Measurements from ENCODE around the gene SCN1A. TPM values are rescaled to one million over a fixed set of nuclear protein-coding genes. Genes with fewer than 3 reads are reported as not detected.

SCN1A gene
- total RNA-seq, 1 donor from 2014 or later: 0.26 TPM

DNA sequence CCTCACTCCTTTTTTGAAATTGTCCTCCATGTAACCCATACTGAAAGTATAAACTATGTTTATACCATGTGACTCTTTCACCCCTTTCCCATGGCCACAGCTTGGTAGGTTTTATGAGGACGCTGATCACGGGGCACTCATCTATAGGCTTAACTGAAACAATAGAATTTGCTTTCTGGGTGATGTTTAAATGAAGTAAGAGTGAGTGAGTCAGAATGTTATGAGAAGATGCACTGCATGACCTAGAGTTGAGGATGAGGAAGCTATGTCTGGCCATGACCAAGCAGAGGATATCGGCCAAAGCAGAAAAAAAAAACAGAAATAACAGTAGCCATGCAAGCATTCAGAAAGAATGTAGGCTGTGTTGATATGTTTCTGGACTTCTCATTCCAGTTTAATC is 34.9 kb downstream of the SCN1A start:
- DNase-seq (ENCODE audit: low spot score, unreplicated experiment): no peak
- H3K4me3 Mint-ChIP-seq (ENCODE audit: low read depth): no peak overlapping the region
- peaks cover 5% of the 10 kb centered on the region for H3K4me1 Mint-ChIP-seq (ENCODE audit: low read depth)
- H3K36me3 Mint-ChIP-seq (ENCODE audit: insufficient read depth): no peaks in the 10 kb centered on the region
- no peak overlapping the region for H3K27ac Mint-ChIP-seq
- H3K27me3 Mint-ChIP-seq: no peaks in the 10 kb centered on the region
- H3K9me3 Mint-ChIP-seq (ENCODE audit: low read depth): no peaks in the 10 kb centered on the region
- TF ChIP-seq, protein P1, sequence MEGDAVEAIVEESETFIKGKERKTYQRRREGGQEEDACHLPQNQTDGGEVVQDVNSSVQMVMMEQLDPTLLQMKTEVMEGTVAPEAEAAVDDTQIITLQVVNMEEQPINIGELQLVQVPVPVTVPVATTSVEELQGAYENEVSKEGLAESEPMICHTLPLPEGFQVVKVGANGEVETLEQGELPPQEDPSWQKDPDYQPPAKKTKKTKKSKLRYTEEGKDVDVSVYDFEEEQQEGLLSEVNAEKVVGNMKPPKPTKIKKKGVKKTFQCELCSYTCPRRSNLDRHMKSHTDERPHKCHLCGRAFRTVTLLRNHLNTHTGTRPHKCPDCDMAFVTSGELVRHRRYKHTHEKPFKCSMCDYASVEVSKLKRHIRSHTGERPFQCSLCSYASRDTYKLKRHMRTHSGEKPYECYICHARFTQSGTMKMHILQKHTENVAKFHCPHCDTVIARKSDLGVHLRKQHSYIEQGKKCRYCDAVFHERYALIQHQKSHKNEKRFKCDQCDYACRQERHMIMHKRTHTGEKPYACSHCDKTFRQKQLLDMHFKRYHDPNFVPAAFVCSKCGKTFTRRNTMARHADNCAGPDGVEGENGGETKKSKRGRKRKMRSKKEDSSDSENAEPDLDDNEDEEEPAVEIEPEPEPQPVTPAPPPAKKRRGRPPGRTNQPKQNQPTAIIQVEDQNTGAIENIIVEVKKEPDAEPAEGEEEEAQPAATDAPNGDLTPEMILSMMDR (IDR thresholded peaks at IDR 0.05; ENCODE audit: unreplicated experiment): no peak

DNA sequence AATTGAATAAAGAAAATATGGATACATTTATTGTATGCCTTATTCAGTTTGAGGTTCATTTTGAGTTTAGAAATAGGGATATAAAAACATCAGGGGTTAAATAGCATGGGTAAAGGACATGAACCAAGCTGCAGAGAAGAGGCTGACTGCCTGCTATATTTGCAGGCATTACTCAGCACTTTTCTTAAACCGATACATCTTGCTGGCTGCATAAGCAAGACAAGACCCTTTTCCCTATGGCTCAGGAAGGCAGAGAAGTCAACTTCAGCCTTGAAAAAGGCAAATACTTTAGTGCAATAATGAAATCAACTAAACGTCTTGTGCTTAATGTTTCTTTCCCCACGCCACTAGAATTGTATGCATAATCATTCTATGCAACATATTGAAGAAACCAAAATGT is 36.4 kb downstream of the SCN1A start:
- Mint-ChIP-seq H3K27me3 (no peaks in the 10 kb centered on the region), H3K4me1 (ENCODE audit: low read depth) (peaks cover 5% of the 10 kb centered on the region), H3K4me3 (ENCODE audit: low read depth) (no peak overlapping the region), H3K9me3 (ENCODE audit: low read depth) (no peaks in the 10 kb centered on the region), H3K36me3 (ENCODE audit: insufficient read depth) (no peaks in the 10 kb centered on the region), H3K27ac (no peak overlapping the region)
- TF ChIP-seq, protein P1 (IDR thresholded peaks at IDR 0.05; ENCODE audit: unreplicated experiment): no peak
- DNase-seq (ENCODE audit: low spot score, unreplicated experiment): no peak

DNA sequence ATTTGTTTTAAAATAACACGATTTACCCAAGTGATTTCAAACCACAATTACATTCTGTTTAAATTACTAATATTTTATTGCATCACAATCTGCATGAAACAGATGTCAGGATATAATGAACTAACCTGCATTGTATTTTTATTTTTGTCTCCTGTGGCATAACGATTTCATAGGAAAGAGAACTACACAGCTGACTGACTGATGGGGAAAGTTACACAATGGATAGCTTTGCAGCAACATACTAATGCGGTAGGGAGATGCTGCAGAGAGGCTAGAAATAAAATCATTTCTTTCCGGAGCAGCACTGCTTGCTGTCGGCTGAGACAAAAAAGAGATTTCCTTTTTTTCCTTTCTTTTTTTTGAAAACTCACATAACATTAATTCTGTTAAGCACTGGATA is 36.9 kb downstream of the SCN1A start:
- Mint-ChIP-seq H3K4me1 (ENCODE audit: low read depth) (peaks cover 5% of the 10 kb centered on the region), H3K27ac (no peak overlapping the region), H3K9me3 (ENCODE audit: low read depth) (no peaks in the 10 kb centered on the region), H3K4me3 (ENCODE audit: low read depth) (no peak overlapping the region), H3K27me3 (no peaks in the 10 kb centered on the region), H3K36me3 (ENCODE audit: insufficient read depth) (no peaks in the 10 kb centered on the region)
- TF ChIP-seq, protein P1 (IDR thresholded peaks at IDR 0.05; ENCODE audit: unreplicated experiment): no peak
- DNase-seq (ENCODE audit: low spot score, unreplicated experiment): no peak

DNA sequence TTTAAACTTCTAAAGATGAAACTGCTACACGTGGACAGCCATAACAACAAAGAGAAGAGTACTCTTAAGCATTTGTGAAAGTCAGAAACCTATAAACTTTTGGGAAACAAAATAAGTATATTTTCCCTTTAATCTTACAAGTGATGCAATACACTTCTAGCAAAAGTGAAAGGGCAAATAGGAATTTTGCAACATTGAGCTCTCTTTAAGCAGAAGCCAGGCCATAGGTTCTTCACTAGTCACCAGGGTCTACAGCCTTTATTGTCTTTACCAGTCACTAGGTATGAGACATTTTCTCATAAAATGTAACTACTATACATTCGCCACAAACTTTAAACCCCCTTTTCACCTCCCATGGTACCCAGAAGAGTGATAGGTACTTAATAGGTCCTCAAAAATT is 37.5 kb downstream of the SCN1A start:
- Mint-ChIP-seq H3K9me3 (ENCODE audit: low read depth) (no peaks in the 10 kb centered on the region), H3K36me3 (ENCODE audit: insufficient read depth) (no peaks in the 10 kb centered on the region), H3K27me3 (no peaks in the 10 kb centered on the region), H3K27ac (no peak overlapping the region), H3K4me3 (ENCODE audit: low read depth) (no peak overlapping the region), H3K4me1 (ENCODE audit: low read depth) (peaks cover 5% of the 10 kb centered on the region)
- DNase-seq (ENCODE audit: low spot score, unreplicated experiment): no peak
- TF ChIP-seq, protein P1 (IDR thresholded peaks at IDR 0.05; ENCODE audit: unreplicated experiment): no peak

DNA sequence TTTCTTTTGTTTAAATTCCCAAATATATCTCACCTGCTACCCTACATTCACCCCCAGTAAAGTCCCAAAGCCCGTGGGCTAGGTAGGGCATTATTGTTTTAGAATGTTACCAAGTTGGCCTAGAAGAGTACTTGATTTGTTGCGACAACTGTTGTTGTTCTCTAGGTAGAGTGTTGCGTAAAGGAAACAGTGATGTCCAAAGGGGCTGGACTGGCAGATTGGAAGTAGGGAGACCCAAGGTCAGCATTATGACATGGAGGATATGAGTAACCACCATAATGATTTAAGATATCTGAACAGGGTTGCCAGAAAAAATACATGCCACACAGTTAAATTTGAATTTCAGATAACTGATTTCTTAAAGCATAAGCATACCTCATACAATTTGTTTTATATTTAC is 39.2 kb downstream of the SCN1A start:
- no peaks in the 10 kb centered on the region for H3K36me3 Mint-ChIP-seq (ENCODE audit: insufficient read depth)

More for the DNA sequence above, 39.2 kb downstream of the SCN1A start:
- no peak overlapping the region for H3K4me3 Mint-ChIP-seq (ENCODE audit: low read depth)
- H3K4me1 Mint-ChIP-seq (ENCODE audit: low read depth): peaks cover 5% of the 10 kb centered on the region
- H3K27ac Mint-ChIP-seq: no peak overlapping the region
- TF ChIP-seq, protein P1 (IDR thresholded peaks at IDR 0.05; ENCODE audit: unreplicated experiment): no peak
- H3K9me3 Mint-ChIP-seq (ENCODE audit: low read depth): no peaks in the 10 kb centered on the region
- DNase-seq (ENCODE audit: low spot score, unreplicated experiment): no peak
- no peaks in the 10 kb centered on the region for H3K27me3 Mint-ChIP-seq
